ENCODE data around the gene MYH9. TPM values are rescaled to one million over a fixed set of nuclear protein-coding genes. Genes with fewer than 3 reads are reported as not detected.

MYH9 gene
- total RNA-seq, 1 donor from 2014 or later, result 2,110 TPM

DNA sequence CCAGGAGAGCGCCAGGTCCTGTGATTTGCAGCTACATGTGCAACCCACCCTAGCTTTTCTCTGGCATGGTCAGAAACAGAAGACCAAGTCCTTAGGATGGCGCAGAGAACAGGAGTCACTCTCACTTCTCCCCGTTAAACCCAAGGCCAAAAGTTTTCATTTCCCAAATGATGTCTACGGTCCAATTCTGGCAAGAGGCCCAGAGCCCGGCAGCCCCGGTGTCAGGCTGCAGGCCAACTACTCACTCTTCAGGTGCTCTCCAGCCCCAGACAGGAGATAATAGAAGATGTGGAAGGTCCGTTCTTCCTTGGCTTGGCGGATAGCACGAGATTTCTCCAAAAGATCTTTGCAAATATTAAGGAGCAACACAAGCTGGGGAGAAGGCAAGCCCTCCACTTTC is 67.2 kb downstream of the MYH9 start:
- DNase-seq (ENCODE audit: extremely low read depth, low read depth, low spot score), result no peak

DNA sequence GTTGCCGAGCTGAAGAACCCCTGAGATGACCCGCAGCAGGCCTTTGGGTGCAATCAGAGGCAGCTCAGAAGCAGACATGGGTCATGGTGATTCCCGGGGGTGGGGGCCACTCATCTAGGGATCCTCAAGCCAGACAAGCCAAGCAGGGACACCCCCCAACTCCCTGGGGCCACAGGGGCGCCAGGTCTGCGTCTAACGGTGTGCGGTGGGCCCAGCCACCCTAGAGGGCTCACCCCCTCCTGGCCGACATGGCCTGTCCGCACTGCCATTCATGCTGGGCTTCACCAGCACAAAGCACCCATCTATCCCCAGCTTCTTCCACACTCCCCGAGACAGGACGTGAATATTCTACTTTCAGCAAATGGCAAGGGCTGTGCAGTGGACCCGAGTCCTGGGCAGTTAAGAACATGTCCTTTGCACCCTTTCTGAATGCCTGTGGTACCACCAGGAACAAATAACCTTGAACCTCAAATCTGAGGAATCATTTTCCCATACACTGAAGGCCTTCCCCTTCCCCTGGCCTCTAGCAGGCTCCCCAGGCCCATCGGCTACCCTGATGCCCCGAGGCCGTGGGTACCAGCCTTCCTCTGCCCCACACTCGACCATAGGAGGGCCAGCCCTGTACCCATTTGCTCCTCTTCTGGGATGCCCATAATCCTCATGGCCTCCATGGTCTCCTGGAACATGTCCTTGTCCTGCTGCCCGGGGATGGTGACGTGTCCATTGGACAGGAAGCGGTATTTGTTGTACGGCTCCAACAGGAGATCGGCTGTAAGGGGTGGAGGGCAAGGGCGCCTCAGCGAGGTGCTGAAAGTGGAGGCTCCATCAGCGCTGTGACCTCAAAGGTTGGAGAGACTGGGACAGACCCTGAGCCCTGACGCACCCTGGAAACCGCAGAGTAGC is 67.9 kb downstream of the MYH9 start:
- no peak for DNase-seq (ENCODE audit: extremely low read depth, low read depth, low spot score)

GRCh38 chr22:36318442-36318841 is 69.3 kb downstream of the MYH9 start:
- no peak for DNase-seq (ENCODE audit: extremely low read depth, low read depth, low spot score)

GRCh38 chr22:36317658-36318271 is 70.0 kb downstream of the MYH9 start:
- DNase-seq (ENCODE audit: extremely low read depth, low read depth, low spot score), result no peak

DNA sequence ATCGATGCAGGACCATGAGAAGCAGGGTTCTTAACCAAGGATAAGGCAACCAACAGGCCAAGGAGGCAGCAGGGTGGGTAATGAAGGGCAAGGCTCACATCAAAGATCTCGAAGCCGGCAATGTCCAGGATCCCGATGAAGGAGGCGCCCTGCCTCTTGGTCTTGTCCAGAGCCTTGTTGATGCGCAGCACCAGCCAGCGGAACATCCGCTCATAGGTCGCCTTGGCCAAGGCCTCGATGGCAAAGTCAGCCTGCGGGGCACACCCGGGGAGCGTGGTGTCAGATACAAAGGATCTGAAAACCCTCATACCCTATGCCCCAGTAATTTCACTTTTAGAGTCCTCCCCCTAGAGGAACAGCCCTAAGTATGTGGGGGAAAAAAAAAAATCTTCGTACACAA is 71.3 kb downstream of the MYH9 start:
- DNase-seq (ENCODE audit: extremely low read depth, low read depth, low spot score), result no peak

DNA sequence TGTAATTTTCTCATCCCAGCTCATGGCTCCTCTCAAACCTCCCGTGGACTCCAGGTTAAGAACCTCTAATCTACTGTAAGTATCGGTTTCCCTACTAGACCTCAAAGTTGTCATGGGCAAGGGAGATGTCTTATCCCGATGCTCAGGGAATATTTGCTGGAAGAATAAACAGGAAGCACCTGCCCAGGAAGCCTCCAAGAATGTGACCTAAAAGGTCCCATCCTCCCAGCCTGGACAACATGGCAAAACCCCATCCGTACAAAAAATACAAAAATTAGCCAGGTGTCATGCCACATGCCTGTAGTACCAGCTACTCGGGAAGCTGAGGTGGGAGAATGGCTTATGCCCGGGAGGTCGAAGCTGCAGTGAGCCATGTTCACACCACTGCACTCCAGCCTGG is 72.4 kb downstream of the MYH9 start:
- DNase-seq (ENCODE audit: extremely low read depth, low read depth, low spot score), result no peak

GRCh38 chr22:36311386-36312085 is 76.2 kb downstream of the MYH9 start:
- no peak for DNase-seq (ENCODE audit: extremely low read depth, low read depth, low spot score)

DNA sequence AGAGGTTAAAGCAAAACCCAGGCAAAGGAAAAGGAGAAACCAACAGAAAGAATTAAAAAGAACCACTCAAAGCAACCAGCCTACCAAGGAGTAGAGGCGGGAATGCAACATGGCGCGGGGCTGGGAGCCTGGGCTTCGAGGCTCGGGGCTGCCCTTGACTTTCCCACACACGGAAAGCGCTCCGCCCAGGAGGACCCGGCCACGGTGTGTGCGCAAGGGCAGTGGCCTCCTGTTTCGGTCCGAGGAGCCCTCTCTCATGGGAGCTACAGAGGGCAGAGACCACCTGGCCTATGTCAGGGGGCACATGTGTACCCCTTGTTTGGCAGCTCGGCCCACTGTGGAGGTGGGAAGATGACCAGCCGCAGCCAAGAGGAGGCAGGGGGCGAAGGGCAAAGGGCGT is 78.9 kb downstream of the MYH9 start:
- DNase-seq (ENCODE audit: extremely low read depth, low read depth, low spot score), result no peak

DNA sequence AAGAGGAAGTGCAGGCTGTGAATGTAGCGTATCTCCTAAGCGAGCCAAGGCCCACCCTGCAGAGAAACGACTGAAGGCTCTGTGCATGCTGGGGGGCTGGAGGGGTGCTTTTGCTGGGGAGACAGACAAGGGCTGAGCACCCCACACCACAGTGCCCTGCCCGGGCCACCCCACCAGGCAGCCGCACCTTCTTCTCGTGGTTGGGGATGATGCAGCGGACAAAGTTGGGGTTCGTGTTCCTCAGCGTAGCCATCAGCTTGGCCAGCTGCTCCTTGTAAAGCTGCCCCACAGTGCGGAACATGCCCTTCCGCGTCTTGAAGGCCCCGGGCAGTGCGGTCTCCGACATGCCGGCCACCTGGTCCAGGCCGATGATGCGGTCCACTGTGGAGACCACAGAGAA is 81.5 kb downstream of the MYH9 start:
- DNase-seq (ENCODE audit: extremely low read depth, low read depth, low spot score), result no peak

DNA sequence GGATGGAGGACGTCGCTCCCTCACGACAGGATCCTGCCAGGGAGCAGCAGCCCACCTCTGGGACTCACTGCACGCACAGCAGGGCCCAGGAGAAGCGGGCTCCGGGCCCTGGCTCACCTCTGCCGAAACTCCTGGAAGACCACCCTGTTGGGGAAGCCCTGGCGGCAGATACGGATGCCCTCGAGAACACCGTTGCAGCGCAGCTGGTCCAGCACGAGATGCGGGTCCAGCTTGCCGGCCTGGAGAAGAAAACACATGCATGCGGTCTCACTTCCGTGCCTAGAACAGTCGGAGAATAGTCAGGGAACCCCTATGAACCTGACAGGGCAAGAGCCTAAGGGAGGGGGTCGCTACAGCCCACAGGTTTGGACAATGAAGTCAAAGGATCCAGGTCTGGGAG is 82.0 kb downstream of the MYH9 start:
- DNase-seq (ENCODE audit: extremely low read depth, low read depth, low spot score), result no peak

DNA sequence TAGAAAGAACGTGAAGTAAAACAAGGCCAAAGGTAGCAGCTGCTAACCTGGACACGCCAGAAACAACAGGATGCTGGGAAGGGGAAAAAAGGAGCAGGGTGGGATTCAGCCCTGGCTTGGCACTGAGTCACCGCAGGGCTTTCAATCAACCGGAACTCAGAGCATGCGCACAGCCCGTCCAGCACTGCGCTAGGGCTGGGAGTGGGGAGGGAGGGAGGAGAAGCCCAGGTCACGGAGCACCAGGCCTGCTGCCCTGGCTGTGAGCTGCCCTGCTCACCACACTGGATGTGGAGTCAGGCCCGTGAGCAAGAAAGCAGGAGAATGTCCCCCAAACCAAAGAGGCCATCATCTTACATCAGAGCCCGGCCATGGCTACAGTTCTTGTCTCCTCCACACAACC is 83.3 kb downstream of the MYH9 start:
- no peak for DNase-seq (ENCODE audit: extremely low read depth, low read depth, low spot score)

DNA sequence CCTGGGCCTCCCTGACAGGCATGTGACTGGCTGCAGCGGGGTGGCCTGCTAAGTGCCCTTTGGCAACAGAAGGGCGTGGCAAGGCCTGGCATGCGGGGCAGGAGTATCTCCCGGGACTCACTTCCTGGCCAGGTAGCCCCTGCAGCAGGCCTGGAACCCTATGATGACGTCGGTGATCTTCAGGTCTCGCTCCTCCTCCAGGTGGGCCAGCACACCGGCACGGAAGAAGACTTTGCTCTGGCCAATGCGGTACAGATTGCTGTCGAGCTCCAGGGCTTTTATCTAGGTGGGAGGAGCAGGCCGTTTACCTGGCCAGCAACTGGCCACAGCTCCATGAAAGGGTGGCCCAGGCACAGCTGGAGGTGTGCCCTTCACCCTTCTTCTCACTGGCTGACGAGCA is 83.9 kb downstream of the MYH9 start:
- no peak for DNase-seq (ENCODE audit: extremely low read depth, low read depth, low spot score)

DNA sequence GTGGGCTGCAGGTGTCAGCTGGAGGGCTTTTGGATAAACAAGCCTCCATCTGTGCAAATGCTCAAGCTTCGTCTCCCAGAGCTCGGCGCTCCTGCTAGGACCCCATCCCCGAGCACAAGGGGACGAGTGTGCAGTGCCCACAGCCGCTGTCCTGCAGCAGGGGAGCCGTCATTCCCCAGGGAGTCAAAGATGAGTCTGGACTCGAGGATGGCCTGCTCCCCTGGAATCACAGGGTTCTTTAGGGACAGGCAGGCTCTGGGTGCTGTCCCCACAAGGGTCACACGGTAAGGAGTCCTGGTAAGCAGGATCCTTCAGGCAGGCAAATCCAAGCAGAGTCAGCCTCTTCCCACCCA is 84.7 kb downstream of the MYH9 start:
- no peak for DNase-seq (ENCODE audit: extremely low read depth, low read depth, low spot score)

- DNase-seq (ENCODE audit: extremely low read depth, low read depth, low spot score), result no peak
Measured at GRCh38 chr22:36302439-36303114, 85.2 kb downstream of the MYH9 start.

DNA sequence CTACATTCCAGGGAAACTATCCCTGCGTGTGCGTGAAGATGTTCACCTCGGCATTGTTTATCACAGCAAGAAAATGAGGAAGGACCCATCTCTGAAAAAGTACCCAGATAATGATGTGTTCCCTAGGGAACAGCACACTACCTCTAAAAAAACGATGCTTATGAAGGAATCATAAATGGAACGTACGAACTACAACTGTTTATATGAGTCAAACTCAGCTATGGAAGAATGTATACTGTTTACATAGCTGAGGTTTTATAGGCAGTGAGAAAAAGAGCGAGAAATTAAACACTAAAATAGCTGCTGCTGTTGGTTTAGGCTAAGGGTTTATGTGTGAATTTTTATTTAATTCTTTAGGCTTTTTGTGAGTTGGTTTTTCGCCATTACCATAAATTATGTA is 85.9 kb downstream of the MYH9 start:
- DNase-seq (ENCODE audit: extremely low read depth, low read depth, low spot score), result no peak

DNA sequence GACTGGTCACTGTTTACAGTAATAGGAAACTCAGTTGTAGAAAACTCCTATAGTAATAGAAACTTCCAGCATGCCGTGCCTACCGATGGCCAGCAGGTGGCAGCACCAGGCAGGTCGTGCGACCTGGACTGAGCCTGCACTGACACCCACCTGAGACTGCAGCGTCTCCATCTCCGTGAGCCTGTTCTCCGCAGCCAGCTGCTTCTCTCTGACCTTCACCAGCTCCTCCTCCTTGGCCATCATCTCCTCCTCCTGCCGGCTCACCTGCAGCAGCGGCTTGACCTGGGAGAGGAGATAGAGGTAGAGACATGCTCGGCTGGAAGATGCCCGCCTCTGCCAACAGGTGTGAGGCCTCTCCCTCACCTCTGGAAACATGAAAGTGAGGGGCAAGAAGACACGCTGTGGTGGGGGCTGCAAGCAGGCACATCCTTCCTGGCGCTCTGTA is 86.4 kb downstream of the MYH9 start:
- no peak for DNase-seq (ENCODE audit: extremely low read depth, low read depth, low spot score)

DNA sequence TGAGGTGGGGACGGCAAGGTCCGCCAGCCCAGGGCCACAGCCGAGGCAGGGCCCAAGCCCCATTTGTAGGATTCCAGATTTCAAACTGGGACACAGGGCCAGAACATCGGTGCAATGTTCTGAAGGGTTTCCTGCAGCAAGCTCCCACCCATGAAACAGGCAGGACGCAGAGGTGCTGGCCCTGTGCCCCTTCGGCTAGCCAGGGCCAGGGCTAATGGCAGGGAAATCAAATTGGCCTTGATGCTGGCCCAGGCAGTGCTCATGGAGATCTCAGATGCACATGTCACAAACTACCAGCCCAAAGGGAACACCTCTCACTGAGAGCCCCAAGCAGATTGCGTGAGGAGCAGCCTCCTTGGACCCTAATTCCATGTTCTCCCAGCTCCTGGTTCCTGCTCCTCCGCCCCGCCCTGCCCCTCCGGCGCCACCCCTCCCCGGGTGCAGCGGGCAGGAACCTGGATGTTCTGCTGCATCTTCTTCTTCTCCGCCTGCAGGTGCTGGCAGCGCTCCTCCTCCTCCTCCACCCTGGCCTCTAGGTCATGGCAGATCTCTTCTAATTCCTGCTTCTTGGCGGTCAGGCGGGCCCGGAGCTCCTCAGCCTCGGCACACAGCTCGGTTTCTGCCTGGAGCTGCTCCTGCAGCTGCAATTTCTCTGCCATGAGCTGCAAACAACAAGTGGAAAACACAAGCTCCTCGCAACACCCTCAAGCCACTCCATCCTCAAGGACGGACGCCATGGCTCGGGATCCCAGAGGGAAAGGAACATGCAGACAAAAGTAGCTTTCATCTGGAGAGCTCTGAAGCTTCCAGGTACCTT is 87.2 kb downstream of the MYH9 start:
- no peak for DNase-seq (ENCODE audit: extremely low read depth, low read depth, low spot score)

DNA sequence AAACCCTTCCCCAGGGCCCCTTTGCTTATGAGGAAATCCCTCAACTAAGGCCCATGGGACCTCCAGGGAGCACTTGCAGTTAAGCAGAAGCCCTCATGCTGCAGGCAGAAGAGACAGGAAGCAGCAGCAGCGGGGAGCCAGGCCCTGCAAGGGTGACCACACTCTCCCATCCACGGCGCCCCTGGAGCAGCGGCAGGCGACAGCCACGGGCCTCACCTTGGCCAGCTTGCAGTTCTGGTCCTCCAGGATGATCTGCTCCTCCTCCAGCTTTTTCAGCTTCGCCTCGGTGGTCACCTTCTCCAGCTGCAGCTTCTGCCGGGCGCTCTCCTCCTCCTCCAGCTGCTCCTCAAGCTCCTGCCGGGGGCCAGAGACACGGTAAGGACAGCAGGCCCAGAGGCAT is 87.9 kb downstream of the MYH9 start:
- no peak for DNase-seq (ENCODE audit: extremely low read depth, low read depth, low spot score)

- no peak for DNase-seq (ENCODE audit: extremely low read depth, low read depth, low spot score)
Measured at GRCh38 chr22:36299295-36299694, 88.5 kb downstream of the MYH9 start.

DNA sequence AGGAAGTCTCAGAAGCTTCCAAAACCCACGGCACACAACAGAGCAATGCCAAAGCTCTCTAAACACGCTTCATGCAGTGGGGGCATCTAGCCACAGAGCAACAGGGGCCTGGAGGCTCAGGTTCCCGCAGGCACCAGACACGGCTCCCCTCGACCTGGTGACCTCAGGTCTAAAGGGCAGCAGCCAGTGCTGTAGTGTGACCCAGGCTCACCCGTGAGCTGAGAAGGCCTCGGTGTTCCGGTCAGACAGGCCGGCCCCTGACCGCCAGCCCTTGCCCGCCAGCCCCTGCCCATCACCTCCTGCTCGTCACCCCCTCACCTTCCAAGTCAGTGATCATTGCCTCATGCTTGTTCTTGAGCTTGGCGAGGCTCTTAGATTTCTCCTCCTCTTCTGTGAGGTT is 89.2 kb downstream of the MYH9 start:
- no peak for DNase-seq (ENCODE audit: extremely low read depth, low read depth, low spot score)
